ENCODE results near the gene RNF44.

GRCh38 chr5:176508603-176509002 lies 28.6 kb downstream of the RNF44 start:
- TF ChIP-seq CTCF (IDR thresholded peaks at IDR 0.05) (no peak), POLR2A (IDR thresholded peaks at IDR 0.05) (no peak)
